Stimulated activated CD4-positive, alpha-beta T cell treated with anti-CD3 and anti-CD28 coated beads, TNF-alpha, amount 100 ng/mL, for 48 hours (primary cell): Measurements from ENCODE around the gene ADCY9.

Source experiments
- DNase-seq, 3 donors: peaks; one replicate each; pipeline ENCODE4 v3.0.0-alpha.2; 2020; ENCODE audit warnings: low read depth in 3 of 3

Gene ADCY9

DNA sequence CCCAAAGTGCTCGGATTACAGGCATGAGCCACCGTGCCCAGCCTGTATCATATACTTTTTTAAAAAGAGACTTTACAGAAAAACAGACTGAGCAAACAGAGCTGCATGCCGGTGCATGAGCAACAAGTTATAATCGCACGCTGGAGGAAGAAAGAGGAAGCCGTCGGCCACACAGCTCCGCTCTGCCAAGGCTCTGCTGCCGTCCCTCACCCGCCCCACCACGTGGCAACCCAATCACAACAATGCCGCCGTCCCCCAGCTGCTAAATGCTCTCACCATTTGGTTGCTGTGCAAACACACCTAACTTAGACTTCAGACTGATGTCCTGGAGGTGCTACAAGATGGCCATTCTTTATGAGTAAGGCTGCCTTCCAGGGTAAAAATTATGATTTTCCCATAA is 83.5 kb downstream of the ADCY9 start:
- DNase-seq = peak in 1 of 3 donors; percentile 7

- no peak for DNase-seq
Observed at GRCh38 chr16:4028144-4028543, 88.1 kb downstream of the ADCY9 start.

- no peak for DNase-seq
Observed at GRCh38 chr16:4026854-4027253, 89.4 kb downstream of the ADCY9 start.

DNA sequence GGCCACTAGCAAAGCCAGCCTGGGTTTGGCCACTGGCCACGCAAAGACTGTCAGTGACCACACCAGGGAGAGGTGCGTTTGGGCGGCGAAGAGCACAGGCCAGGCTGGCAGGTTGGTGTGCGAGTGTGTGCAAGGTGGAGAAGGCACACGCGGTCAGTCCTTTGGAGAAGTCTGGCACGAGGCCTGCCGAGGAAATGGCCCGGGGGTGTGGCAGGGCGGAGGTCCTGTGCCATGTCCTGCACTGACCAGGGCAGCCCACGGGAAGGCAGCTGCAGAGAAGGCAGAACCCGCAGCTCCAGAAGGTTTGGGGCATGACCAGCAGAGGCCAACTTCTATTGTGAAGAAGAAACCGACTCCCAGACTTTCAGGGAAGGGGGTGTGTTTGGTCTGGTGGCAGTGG is 90.8 kb downstream of the ADCY9 start:
- DNase-seq = no peak

- no peak for DNase-seq
Observed at GRCh38 chr16:4021916-4022315, 94.3 kb downstream of the ADCY9 start.

DNA sequence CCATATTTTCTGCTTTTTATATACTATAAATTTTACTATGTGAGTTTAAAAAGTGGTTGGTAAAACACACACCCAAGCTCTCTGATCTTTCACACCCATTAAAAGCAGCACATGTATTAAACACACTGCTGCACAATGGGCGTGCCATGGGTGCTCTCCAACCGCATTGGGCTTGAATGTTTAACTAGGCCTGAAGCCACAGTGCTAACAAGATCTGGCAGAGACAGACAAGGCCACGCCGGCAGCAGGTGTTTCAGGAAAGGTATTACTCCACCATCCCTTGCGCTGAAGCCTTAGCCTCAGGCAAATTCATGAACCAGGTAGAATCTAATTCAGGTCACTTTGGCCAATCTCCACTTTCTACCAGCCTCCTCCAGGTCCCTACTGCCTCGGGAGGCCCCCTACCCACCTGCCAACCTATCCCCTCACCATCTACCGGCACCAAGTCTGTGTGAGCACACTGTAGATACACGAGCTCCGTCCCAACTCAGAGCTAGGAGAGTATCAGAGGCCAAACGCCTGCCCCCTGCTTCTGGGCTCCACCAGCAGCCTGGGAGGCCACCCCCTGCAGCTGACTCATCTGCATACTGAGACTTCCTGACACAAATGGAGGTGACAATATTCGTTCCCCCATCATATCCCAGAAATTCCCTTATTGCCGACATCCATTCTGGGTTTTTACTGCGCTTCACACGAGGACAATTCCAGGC is 95.0 kb downstream of the ADCY9 start:
- no peak for DNase-seq

DNA sequence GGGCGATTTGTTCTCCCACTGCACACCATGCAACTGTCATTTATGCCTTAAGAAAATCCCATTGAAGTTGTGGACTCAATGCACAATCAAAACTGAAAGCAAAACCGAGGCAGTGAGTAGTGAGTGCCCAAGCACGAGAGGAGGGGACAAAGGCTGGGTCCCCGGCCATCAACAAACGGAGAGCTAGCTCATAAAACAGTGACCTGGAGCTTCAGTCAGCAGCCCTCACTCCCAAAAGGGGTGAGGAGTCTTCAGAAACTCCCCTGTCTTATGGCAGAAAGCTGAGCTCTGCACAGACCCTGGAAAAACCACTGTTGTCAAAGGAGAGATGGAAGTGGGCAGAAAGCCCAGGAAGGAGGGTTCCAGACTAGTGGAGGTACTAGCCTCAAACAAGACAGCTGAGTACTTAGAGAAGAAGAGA is 96.9 kb downstream of the ADCY9 start:
- no peak for DNase-seq

DNA sequence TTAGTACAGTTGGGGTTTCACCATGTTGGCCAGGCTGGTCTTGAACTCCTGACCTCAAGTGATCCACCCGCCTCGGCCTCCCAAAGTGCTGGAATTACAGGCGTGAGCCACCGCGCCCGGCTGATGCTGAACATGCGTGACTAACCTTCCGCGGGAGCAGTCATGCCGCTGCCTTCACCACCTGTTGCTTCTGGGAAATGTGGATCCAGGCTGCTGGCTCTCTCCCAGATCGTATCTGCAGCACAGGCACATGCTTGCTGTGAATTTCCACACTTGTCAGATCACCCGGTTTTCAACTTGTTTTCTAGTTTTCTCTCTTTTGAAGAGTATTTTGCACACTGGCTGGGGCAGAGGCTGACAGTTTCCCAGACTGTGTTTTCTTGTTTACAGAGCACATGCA is 97.9 kb downstream of the ADCY9 start:
- DNase-seq = no peak

DNA sequence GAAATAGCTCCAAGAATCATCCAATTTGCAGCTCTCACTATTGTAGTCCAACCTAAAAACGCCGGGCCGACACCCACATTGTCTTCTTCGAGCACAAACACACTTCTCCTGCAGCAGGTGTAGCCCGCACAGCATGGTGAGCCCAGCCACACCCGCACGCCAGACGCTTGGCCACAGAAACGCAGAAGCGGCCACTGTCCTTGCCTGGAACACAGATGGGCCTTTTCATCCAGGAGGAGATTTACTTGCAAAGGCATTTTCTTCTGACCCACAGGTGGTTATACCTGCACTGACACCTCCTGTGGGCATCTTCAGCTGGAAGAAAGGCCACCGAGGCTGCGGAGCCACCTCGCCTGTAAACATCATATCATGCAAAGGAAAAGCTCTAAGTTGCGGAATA is 98.4 kb downstream of the ADCY9 start:
- DNase-seq = no peak

DNA sequence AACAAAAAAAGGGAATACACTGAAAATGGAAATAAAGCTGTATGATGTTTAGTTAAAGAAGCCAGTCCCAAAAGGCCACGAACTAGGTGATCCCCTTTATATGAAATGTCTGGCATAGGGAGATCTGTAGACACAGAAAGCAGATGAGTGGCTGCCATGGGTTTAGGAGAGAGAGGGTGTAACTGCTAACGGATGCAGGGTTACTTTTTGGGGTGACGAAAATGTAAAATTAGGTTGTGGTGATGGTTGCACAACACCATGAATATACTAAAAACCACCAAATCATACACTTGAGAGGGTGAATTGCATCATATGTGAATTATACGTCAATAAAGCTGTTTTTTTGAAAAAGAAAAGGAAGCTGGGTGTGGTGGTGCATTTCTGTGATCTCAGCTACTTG is 99.6 kb downstream of the ADCY9 start:
- DNase-seq = no peak

GRCh38 chr16:4016005-4016352 is 100.3 kb downstream of the ADCY9 start:
- no peak for DNase-seq

GRCh38 chr16:4015275-4016004 is 100.8 kb downstream of the ADCY9 start:
- DNase-seq = no peak

DNA sequence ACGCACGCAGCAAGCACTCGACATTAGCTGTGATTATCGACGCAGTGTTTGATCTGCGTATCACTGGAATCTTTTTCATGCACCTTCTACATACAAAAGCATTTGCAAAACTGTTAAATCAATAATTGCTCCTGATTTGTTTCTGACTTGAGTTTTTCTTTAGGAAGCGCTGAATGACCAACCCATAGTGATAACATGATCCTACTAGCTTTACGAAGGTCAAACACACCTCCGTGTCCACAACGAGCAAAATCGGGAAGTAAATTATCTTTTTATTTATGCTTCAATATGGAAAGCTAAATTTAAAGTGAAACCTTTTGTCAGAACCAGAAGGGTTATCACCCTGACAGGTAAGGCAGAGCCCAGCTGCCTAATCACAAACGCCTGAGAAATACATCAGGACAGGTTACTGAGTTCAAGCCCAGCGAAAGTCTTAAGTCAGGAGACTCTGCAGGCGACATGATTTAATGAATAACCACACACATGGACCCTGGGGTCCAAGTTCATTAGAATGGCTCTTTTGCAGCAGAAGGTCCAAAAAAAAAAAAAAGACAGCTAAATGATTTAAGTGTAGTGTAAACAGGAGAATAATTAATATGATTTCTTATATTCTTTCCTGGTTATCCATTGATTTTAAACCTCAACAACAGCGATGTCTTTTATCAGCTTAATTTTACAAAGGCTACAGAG is 104.2 kb downstream of the ADCY9 start:
- no peak for DNase-seq

GRCh38 chr16:4011225-4011939 is 104.9 kb downstream of the ADCY9 start:
- DNase-seq = no peak

- no peak for DNase-seq
Observed at GRCh38 chr16:4010225-4011158, 105.8 kb downstream of the ADCY9 start.

GRCh38 chr16:4009177-4009576 is 107.1 kb downstream of the ADCY9 start:
- no peak for DNase-seq

- no peak for DNase-seq
Observed at GRCh38 chr16:4008116-4008515, 108.1 kb downstream of the ADCY9 start.

GRCh38 chr16:4006397-4006999 is 109.7 kb downstream of the ADCY9 start:
- DNase-seq = no peak

DNA sequence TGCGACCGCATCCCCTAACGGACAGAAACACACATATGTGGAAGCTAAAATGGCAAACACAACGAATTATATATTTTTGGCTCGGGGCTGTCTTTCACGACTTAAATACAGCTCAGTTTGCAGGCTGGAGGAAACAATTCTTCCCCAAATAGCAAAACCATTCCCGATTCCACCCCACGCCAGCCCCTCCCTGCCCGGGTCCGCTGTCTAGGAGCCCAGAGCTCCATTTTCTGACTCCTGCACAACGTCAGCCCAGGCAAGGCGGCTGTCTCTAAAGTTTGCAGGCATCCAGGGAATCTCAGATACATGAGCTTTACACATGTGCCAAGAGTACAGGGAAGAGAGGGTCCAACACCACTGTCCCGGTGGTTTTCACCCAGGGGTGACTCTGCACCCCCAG is 110.5 kb downstream of the ADCY9 start:
- DNase-seq = no peak

- DNase-seq = no peak
Observed at GRCh38 chr16:4005281-4005680, 111.0 kb downstream of the ADCY9 start.

- no peak for DNase-seq
Observed at GRCh38 chr16:4004206-4004605, 112.0 kb downstream of the ADCY9 start.
